SK-N-SH (cell line): Measurements from ENCODE around the gene CST3.

ENCODE experiments used
- CHD2 ChIP-seq: fragments of 150-350 bp; IDR thresholded peaks from 2 replicates; pipeline ENCODE4 v1.6.1; 2018; ENCODE audit warnings: low read length; ENCODE audit not compliant: partially characterized antibody
- CTCF ChIP-seq: fragments of 200-600 bp; sonication (generic); IDR thresholded peaks from 2 replicates; pipeline ENCODE4 v1.6.1; 2017; ENCODE audit warnings: antibody characterized with exemption, mild to moderate bottlenecking, moderate library complexity
- EP300 ChIP-seq, 2 experiments: IDR thresholded peaks; 2 replicates each; pipeline versions ENCODE4 v1.4.0 to v1.6.1; 2012; ENCODE audit warnings: borderline replicate concordance in 1 of 2, low read depth in 1 of 2, low read length in 1 of 2
- EZH2phosphoT487 ChIP-seq: fragments of 200-600 bp; sonication (generic); IDR thresholded peaks from 2 replicates; pipeline ENCODE4 v1.6.1; 2017; ENCODE audit warnings: low read depth, mixed run types, mild to moderate bottlenecking, antibody characterized with exemption, moderate library complexity, borderline replicate concordance
- FOSL2 ChIP-seq: IDR thresholded peaks from 2 replicates; pipeline ENCODE4 v1.4.0; 2012; ENCODE audit warnings: low read depth, mild to moderate bottlenecking, moderate library complexity, borderline replicate concordance
- FOXJ3 ChIP-seq: sonication (generic); formaldehyde crosslinking; IDR thresholded peaks from 2 replicates; pipeline ENCODE4 v1.5.1; 2020; ENCODE audit warnings: mild to moderate bottlenecking, missing genetic modification reagents
- GABPA ChIP-seq: IDR thresholded peaks from 2 replicates; pipeline ENCODE4 v1.4.0; 2012; ENCODE audit warnings: low read depth, mild to moderate bottlenecking
- JUND ChIP-seq: IDR thresholded peaks from 2 replicates; pipeline ENCODE4 v1.4.0; 2012
- MAX ChIP-seq: IDR thresholded peaks from 2 replicates; pipeline ENCODE4 v1.4.0; 2012; ENCODE audit warnings: low read depth
- POLR2AphosphoS5 ChIP-seq: IDR thresholded peaks from 2 replicates; pipeline ENCODE4 v1.6.1; 2012; ENCODE audit warnings: low read depth, low read length
- RCOR1 ChIP-seq: fragments of 150-350 bp; IDR thresholded peaks from 2 replicates; pipeline ENCODE4 v1.6.1; 2017; ENCODE audit warnings: antibody characterized with exemption, low read length
- TAF1 ChIP-seq: IDR thresholded peaks from 2 replicates; pipeline ENCODE4 v1.6.1; 2012; ENCODE audit warnings: low read depth, mild to moderate bottlenecking, low read length, moderate library complexity, borderline replicate concordance
- USF2 ChIP-seq: fragments of 150-350 bp; IDR thresholded peaks from 2 replicates; pipeline ENCODE4 v1.6.1; 2017; ENCODE audit warnings: antibody characterized with exemption, low read length, low read depth, borderline replicate concordance

DNA sequence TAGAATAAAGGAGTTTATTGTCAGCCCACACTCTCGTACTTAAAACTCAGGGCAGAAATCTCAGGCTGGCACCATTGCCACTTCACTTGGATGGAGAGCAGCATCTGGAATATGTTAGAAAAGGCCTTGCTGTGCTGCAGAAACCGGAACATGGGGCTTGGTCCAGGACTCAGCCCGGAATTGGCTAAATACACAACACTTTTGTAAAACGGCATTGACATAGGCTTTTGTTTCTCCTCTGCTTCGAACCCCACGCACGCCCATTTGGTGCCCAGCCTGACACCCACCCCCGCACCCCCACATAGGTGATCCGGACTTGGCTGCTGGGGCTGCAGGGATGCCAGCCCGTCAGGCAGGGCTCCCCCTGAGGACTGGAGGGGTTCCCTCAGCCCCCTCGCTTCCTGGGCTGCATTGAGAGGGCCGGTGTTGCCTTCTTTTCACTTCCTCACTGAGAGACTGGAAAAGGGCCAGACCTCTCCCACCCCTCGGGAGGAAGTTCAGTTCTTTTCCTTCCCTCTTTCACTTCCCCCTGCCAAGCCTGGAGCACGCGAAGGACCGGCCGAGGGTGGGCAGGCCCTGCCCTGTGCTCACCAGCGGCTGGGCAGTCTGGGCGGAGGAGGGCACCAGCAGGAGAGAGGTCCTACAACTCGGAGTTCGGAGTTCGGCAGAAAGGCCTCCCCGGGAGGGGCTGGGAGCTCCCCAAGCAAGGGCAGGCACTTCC is 17.9 kb upstream of the CST3 start:
- no peak for TF ChIP-seq USF2
- no peak for TF ChIP-seq JUND
- no peak for TF ChIP-seq FOSL2
- no peak for TF ChIP-seq TAF1
- no peak for TF ChIP-seq CTCF
- no peak for TF ChIP-seq MAX
- TF ChIP-seq EP300 (IDR thresholded peaks at IDR 0.05; ENCODE audit: borderline replicate concordance in 1 of 2, low read depth in 1 of 2, low read length in 1 of 2) = no peak
- no peak for TF ChIP-seq EZH2phosphoT487
- no peak for TF ChIP-seq CHD2
- no peak for TF ChIP-seq POLR2AphosphoS5
- TF ChIP-seq RCOR1 = no peak
- TF ChIP-seq GABPA = no peak
- no peak for TF ChIP-seq FOXJ3 (CRISPR knock-in tag)
